SK-N-SH treated with all-trans-retinoic acid at 6 μM for 48 hours (cell line): ENCODE results near the gene CFAP161.

Source experiments
- ARNTL ChIP-seq: fragments of 450-650 bp; formaldehyde crosslinking; IDR thresholded peaks from 2 replicates; pipeline ENCODE4 v1.5.0; 2020; ENCODE audit warnings: low read depth, mild to moderate bottlenecking, moderate library complexity, borderline replicate concordance
- BACH2 ChIP-seq: fragments of 250-450 bp; sonication (Bioruptor Pico); IDR thresholded peaks from 2 replicates; pipeline ENCODE4 v1.9.0; 2021; ENCODE audit warnings: mild to moderate bottlenecking, borderline replicate concordance
- CSDC2 ChIP-seq: fragments of 250-450 bp; sonication (Bioruptor Pico); IDR thresholded peaks from 2 replicates; pipeline ENCODE4 v1.5.0; 2020; ENCODE audit warnings: mild to moderate bottlenecking, moderate library complexity
- CSRNP3 ChIP-seq: fragments of 250-450 bp; sonication (Bioruptor Pico); IDR thresholded peaks from 2 replicates; pipeline ENCODE4 v1.5.1; 2021; ENCODE audit warnings: mild to moderate bottlenecking, moderate library complexity
- ESRRG ChIP-seq: fragments of 250-450 bp; sonication (Bioruptor Pico); IDR thresholded peaks from 2 replicates; pipeline ENCODE4 v1.6.1; 2021; ENCODE audit warnings: mild to moderate bottlenecking
- PATZ1 ChIP-seq: fragments of 250-450 bp; sonication (Bioruptor Pico); IDR thresholded peaks from 2 replicates; pipeline ENCODE4 v1.8.0; 2020; ENCODE audit warnings: mild to moderate bottlenecking, moderate library complexity, borderline replicate concordance
- POU6F1 ChIP-seq: fragments of 250-450 bp; sonication (Bioruptor Pico); IDR thresholded peaks from 2 replicates; pipeline ENCODE4 v1.8.0; 2021; ENCODE audit warnings: low read depth, mild to moderate bottlenecking, moderate library complexity, borderline replicate concordance
- PPARA ChIP-seq: fragments of 250-450 bp; sonication (Bioruptor Pico); IDR thresholded peaks from 2 replicates; pipeline ENCODE4 v1.5.0; 2020; ENCODE audit warnings: mild to moderate bottlenecking, borderline replicate concordance
- RARB ChIP-seq: fragments of 250-450 bp; sonication (Bioruptor Pico); IDR thresholded peaks from 2 replicates; pipeline ENCODE4 v1.8.0; 2021; ENCODE audit warnings: mild to moderate bottlenecking, moderate library complexity
- TSHZ2 ChIP-seq: fragments of 250-450 bp; sonication (Bioruptor Pico); IDR thresholded peaks from 2 replicates; pipeline ENCODE4 v1.5.0; 2020; ENCODE audit warnings: mild to moderate bottlenecking, moderate library complexity
- ZC3H10 ChIP-seq: fragments of 250-450 bp; sonication (Bioruptor Pico); IDR thresholded peaks from 2 replicates; pipeline ENCODE4 v1.5.1; 2021; ENCODE audit warnings: mild to moderate bottlenecking, moderate library complexity
- ZFP3 ChIP-seq: fragments of 250-450 bp; sonication (Bioruptor Pico); IDR thresholded peaks from 2 replicates; pipeline ENCODE4 v1.5.0; 2020; ENCODE audit warnings: mild to moderate bottlenecking, moderate library complexity

- TF ChIP-seq ESRRG (CRISPR knock-in tag) (no peak), ZFP3 (no peak), CSDC2 (no peak), PPARA (no peak), ZC3H10 (CRISPR knock-in tag) (no peak), RARB (CRISPR knock-in tag) (no peak), ARNTL (CRISPR knock-in tag) (no peak), TSHZ2 (CRISPR knock-in tag) (no peak), PATZ1 (no peak), POU6F1 (CRISPR knock-in tag) (no peak), BACH2 (CRISPR knock-in tag) (no peak), CSRNP3 (CRISPR knock-in tag) (no peak)
These were observed 22.3 kb upstream of the CFAP161 start for GRCh38 chr15:81111510-81112470.
